Keratinocyte (primary cell): ENCODE results near the gene LPO. TPM values are rescaled to one million over a fixed set of nuclear protein-coding genes. Genes with fewer than 3 reads are reported as not detected.

Experiments used
- DNase-seq: peaks from one replicate; pipeline ENCODE4 v3.0.0-alpha.2; 2011; ENCODE audit warnings: low read depth, missing footprints, low spot score
- FAIRE-seq: peaks from 2 replicates; lab custom pipeline; 2011; peaks lifted over from hg19 to GRCh38; lab: Jason Lieb, UNC
- H2AFZ ChIP-seq: 2 replicates; pipeline ENCODE4 v1.6.0; 2012; ENCODE audit warnings: low read length, control low read depth, inconsistent platforms; ENCODE audit not compliant: control insufficient read depth
- H3K27ac ChIP-seq: 2 replicates; pipeline ENCODE4 v1.5.1; 2011; ENCODE audit warnings: low read length; ENCODE audit not compliant: control insufficient read depth, insufficient read depth
- H3K27me3 ChIP-seq: 3 replicates; pipeline ENCODE4 v1.6.0; 2011; ENCODE audit warnings: low read length; ENCODE audit not compliant: control insufficient read depth, insufficient read depth; ENCODE audit errors: extremely low read depth
- H3K36me3 ChIP-seq, 2 experiments: 2 replicates in 1 of 2; 3 replicates in 1 of 2; pipeline ENCODE4 v1.5.1; 2011; ENCODE audit warnings: low read length in 2 of 2, mild to moderate bottlenecking in 1 of 2; ENCODE audit not compliant: control insufficient read depth in 2 of 2, insufficient read depth in 2 of 2; ENCODE audit errors: extremely low read depth in 1 of 2
- H3K4me1 ChIP-seq: 3 replicates; pipeline ENCODE4 v1.5.1; 2011; ENCODE audit warnings: low read length; ENCODE audit not compliant: control insufficient read depth, insufficient read depth; ENCODE audit errors: extremely low read depth
- H3K4me2 ChIP-seq: 3 replicates; pipeline ENCODE4 v1.6.0; 2011; ENCODE audit warnings: low read depth, low read length; ENCODE audit not compliant: control insufficient read depth, insufficient read depth; ENCODE audit errors: extremely low read depth
- H3K4me3 ChIP-seq, 3 experiments: fragments of 200-600 bp in 1 of 3; sonication (generic) in 1 of 3; 2 replicates in 2 of 3; 3 replicates in 1 of 3; pipeline ENCODE4 v1.5.1; 2011 to 2016; ENCODE audit warnings: low read length in 3 of 3, mild to moderate bottlenecking in 3 of 3, control low read depth in 2 of 3, inconsistent platforms in 1 of 3, low read depth in 1 of 3, mixed read lengths in 1 of 3, mixed run types in 1 of 3, moderate library complexity in 1 of 3; ENCODE audit not compliant: control insufficient read depth in 2 of 3, insufficient read depth in 2 of 3; ENCODE audit errors: extremely low read depth in 1 of 3
- H3K79me2 ChIP-seq: 2 replicates; pipeline ENCODE4 v1.6.0; 2012; ENCODE audit warnings: low read length; ENCODE audit not compliant: control insufficient read depth, insufficient read depth
- H3K9ac ChIP-seq: 3 replicates; pipeline ENCODE4 v1.6.0; 2011; ENCODE audit warnings: low read length; ENCODE audit not compliant: control insufficient read depth, insufficient read depth; ENCODE audit errors: extremely low read depth
- H3K9me1 ChIP-seq: 3 replicates; pipeline ENCODE4 v1.6.0; 2011; ENCODE audit warnings: low read length; ENCODE audit not compliant: control insufficient read depth, insufficient read depth; ENCODE audit errors: extremely low read depth
- H3K9me3 ChIP-seq: 2 replicates; pipeline ENCODE4 v1.5.1; 2012; ENCODE audit warnings: low read depth, low read length; ENCODE audit not compliant: control insufficient read depth
- H4K20me1 ChIP-seq: 3 replicates; pipeline ENCODE4 v1.6.0; 2011; ENCODE audit warnings: low read length; ENCODE audit not compliant: control insufficient read depth, insufficient read depth; ENCODE audit errors: extremely low read depth
- EZH2 ChIP-seq: IDR thresholded peaks from one replicate; pipeline ENCODE4 v1.6.1; 2012; ENCODE audit warnings: inconsistent platforms, mild to moderate bottlenecking, low read length, moderate library complexity
- dilution Hi-C: fragments of 300-500 bp; cut with MboI; formaldehyde crosslinking; loops from one replicate; pipeline ENCODE4 v1.7.0; 2020; ENCODE audit warnings: low sequenced_read_pairs; ENCODE audit not compliant: extremely low pct_ligation_motif_present
- polyA plus RNA-seq, 5 experiments: library from polyadenylated mRNA; depleted of rRNA in 3 of 5; stranded (reverse) in 3 of 5; stranded (forward) in 1 of 5; unstranded in 1 of 5; fragments of >200 nt; gene quantifications; 1 replicate in 1 of 5; 2 replicates in 3 of 5; 3 replicates in 1 of 5; pipeline versions ENCODE4 v1.2.1 to v1.2.3, GENCODE V29; 2011 to 2012; ENCODE audit warnings: missing spikeins in 2 of 5, low read depth in 1 of 5, low replicate concordance in 1 of 5
- TF ChIP-seq, protein P1 (sequence below), 3 experiments: IDR thresholded peaks in 1 of 3; conservative IDR thresholded peaks in 1 of 3; optimal IDR thresholded peaks in 1 of 3; 2 replicates in 2 of 3; 3 replicates in 1 of 3; pipeline versions ENCODE3 to v1.5.1; 2011; ENCODE audit warnings: low read length in 3 of 3, mild to moderate bottlenecking in 3 of 3, moderate library complexity in 2 of 3, control low read depth in 1 of 3, inconsistent platforms in 1 of 3; ENCODE audit not compliant: insufficient read depth in 2 of 3; ENCODE audit errors: extremely low read depth in 1 of 3

The LPO gene
- polyA plus RNA-seq, 1 donor (not counting 4 experiments of a cell fraction or from before 2014, with no cell fraction given) = not detected

DNA sequence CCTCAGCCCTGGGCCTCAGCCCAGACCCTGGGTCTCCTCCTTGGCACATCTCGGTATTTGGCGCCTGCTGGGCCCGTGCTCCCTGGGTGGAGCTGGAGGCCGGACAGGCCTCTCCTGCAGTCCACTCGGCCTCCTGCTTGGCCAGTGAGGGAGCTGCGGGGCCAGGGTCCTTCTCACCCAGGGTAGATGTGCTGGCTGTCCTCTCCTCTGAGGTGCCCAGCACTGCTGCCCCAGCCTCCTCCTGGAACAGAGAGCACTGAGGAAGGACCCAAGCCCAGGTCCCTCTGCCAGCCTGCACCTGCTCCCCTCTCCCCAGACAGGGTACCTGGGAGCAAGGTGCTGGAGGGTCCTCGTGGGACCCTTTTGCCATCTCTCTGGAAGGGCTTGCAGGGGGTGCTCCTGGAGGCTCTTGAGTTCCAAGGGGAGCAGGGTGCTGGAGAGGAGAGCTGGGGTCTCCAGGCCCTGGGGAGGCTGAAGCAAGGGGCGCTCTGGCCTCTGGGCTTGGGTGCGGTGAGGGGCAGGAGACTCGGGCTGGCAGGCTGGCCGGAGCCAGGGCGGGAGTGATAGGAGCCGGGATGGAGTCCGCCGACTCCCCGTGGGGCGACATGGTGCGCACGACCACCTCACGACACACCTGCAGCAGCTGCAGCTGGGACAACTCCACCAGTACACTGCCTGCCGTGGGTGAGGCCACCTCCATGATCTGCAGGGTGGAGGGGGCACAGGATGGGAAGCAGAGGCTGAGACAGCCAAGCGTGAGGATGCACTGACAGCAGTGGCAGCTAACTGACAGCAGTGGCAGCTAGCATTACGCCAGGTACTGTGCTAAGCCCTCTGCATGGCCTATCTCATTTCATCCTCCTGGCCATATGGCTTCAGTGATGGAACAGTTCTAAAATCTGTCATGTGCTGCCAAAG is 72.4 kb downstream of the LPO start:
- TF ChIP-seq, protein P1, sequence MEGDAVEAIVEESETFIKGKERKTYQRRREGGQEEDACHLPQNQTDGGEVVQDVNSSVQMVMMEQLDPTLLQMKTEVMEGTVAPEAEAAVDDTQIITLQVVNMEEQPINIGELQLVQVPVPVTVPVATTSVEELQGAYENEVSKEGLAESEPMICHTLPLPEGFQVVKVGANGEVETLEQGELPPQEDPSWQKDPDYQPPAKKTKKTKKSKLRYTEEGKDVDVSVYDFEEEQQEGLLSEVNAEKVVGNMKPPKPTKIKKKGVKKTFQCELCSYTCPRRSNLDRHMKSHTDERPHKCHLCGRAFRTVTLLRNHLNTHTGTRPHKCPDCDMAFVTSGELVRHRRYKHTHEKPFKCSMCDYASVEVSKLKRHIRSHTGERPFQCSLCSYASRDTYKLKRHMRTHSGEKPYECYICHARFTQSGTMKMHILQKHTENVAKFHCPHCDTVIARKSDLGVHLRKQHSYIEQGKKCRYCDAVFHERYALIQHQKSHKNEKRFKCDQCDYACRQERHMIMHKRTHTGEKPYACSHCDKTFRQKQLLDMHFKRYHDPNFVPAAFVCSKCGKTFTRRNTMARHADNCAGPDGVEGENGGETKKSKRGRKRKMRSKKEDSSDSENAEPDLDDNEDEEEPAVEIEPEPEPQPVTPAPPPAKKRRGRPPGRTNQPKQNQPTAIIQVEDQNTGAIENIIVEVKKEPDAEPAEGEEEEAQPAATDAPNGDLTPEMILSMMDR (optimal IDR thresholded peaks at IDR 0.05 in 1 of 3, IDR thresholded peaks at IDR 0.05 in 1 of 3, conservative IDR thresholded peaks at IDR 0.05 in 1 of 3; ENCODE audit: extremely low read depth in 1 of 3, insufficient read depth in 2 of 3, low read length in 3 of 3) = no peak
- TF ChIP-seq EZH2 = no peak
- no peaks in the 10 kb centered on the region for H3K9me1 ChIP-seq
- no peak overlapping the region for H3K4me2 ChIP-seq
- H3K4me3 ChIP-seq = no peak overlapping the region
- DNase-seq (no peak), FAIRE-seq (no peak)
- dilution Hi-C loops = no loop called here
- H3K27ac ChIP-seq = no peak overlapping the region
- H3K36me3 ChIP-seq = no peaks in the 10 kb centered on the region
- H2AFZ ChIP-seq = no peak overlapping the region
- H3K4me1 ChIP-seq = no peaks in the 10 kb centered on the region
- H3K9ac ChIP-seq = no peak overlapping the region
- no peaks in the 10 kb centered on the region for H3K9me3 ChIP-seq
- no peaks in the 10 kb centered on the region for H4K20me1 ChIP-seq
- peaks cover 5% of the 10 kb centered on the region for H3K27me3 ChIP-seq
- no peaks in the 10 kb centered on the region for H3K79me2 ChIP-seq

GRCh38 chr17:58311429-58311894 is 73.1 kb downstream of the LPO start:
- no peak for TF ChIP-seq EZH2
- TF ChIP-seq, protein P1 (optimal IDR thresholded peaks at IDR 0.05 in 1 of 3, IDR thresholded peaks at IDR 0.05 in 1 of 3, conservative IDR thresholded peaks at IDR 0.05 in 1 of 3; ENCODE audit: extremely low read depth in 1 of 3, insufficient read depth in 2 of 3, low read length in 3 of 3) = no peak
- Histone ChIP-seq H3K79me2 (no peaks in the 10 kb centered on the region), H3K9me3 (no peaks in the 10 kb centered on the region), H3K4me2 (no peak overlapping the region), H3K27ac (no peak overlapping the region), H4K20me1 (no peaks in the 10 kb centered on the region), H3K27me3 (peaks cover 5% of the 10 kb centered on the region), H3K4me3 (no peak overlapping the region), H3K36me3 (no peaks in the 10 kb centered on the region), H3K9me1 (no peaks in the 10 kb centered on the region), H2AFZ (no peak overlapping the region), H3K9ac (no peak overlapping the region), H3K4me1 (no peaks in the 10 kb centered on the region)
- FAIRE-seq (no peak), DNase-seq (no peak)
- dilution Hi-C loops = no loop called here
